C4-2B (cell line): ENCODE results near the gene DNAH6.

Source experiments
- H3K27ac ChIP-seq: fragments of 450-650 bp; 2 replicates; pipeline ENCODE4 v1.5.1; 2017
- ZFX ChIP-seq: fragments of 450-650 bp; IDR thresholded peaks from 2 replicates; pipeline ENCODE4 v1.6.1; 2017
- TF ChIP-seq, protein P1 (sequence below): fragments of 450-650 bp; conservative IDR thresholded peaks from 2 replicates; pipeline ENCODE4 v1.5.1; 2017; ENCODE audit warnings: mild to moderate bottlenecking

DNAH6 gene

DNA sequence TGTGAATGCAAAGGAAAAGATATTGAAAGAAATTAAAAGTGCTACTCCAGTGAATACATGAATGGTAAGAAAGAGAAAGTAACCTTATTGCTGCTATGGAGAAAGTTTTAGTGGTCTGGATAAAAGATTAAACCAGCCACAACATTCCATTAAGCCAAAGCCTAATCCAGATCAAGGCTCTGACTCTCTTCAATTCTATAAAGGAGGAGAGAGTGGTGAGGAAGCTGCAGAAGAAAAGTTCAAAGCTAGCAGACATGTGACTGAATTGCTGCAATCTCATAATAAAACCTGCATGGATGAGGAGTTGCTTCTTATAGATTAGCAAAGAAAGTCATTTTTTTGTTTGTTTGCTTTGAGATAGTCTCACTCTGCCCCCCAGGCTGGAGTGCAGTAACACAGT lies 130.2 kb downstream of the DNAH6 start:
- TF ChIP-seq ZFX, result no peak
- TF ChIP-seq, protein P1, sequence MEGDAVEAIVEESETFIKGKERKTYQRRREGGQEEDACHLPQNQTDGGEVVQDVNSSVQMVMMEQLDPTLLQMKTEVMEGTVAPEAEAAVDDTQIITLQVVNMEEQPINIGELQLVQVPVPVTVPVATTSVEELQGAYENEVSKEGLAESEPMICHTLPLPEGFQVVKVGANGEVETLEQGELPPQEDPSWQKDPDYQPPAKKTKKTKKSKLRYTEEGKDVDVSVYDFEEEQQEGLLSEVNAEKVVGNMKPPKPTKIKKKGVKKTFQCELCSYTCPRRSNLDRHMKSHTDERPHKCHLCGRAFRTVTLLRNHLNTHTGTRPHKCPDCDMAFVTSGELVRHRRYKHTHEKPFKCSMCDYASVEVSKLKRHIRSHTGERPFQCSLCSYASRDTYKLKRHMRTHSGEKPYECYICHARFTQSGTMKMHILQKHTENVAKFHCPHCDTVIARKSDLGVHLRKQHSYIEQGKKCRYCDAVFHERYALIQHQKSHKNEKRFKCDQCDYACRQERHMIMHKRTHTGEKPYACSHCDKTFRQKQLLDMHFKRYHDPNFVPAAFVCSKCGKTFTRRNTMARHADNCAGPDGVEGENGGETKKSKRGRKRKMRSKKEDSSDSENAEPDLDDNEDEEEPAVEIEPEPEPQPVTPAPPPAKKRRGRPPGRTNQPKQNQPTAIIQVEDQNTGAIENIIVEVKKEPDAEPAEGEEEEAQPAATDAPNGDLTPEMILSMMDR, result no peak
- H3K27ac ChIP-seq, result no peak overlapping the region

GRCh38 chr2:84647267-84647666 lies 131.0 kb downstream of the DNAH6 start:
- no peak overlapping the region for H3K27ac ChIP-seq
- TF ChIP-seq ZFX, result no peak
- TF ChIP-seq, protein P1, result no peak

DNA sequence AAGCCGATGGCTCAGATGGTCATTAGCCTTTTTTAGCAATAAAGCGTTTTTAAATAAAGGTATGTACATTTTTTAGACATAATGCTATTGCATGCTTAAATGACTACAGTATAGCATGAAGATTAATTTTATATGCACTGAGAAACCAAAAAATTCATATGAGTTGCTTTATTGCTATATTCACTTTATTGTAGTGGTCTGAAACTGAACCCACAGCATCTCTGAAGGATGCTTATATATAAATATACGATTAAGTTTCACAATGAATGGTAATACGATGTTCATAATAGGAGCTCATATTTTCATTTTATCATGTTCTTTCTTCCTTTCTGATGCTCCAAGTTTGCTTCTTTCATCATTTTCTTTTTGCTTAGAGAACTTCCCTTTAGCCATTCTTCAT lies 132.8 kb downstream of the DNAH6 start:
- H3K27ac ChIP-seq, result no peak overlapping the region
- no peak for TF ChIP-seq ZFX
- TF ChIP-seq, protein P1, result no peak

- H3K27ac ChIP-seq, result no peak overlapping the region
- no peak for TF ChIP-seq ZFX
- TF ChIP-seq, protein P1, result no peak
Measured at GRCh38 chr2:84649487-84650142, 133.3 kb downstream of the DNAH6 start.

DNA sequence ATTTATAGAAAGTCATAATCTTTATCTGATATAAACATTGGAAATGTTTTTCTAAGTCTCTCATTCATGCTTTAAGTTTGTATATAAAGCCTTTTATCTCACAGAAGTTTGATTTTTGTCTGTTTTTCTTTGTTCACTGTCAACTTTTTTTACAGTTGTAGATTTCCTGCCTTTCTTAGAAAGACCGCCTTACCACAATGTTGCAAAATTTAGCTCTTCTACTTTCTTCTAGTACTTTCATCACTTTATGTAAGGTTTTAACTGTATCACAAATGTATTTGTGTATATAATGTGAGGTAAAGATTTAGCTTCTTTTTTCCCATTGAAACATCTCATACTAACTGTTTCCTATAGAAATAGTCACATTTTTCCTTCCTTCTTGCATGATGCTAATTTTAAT lies 136.1 kb downstream of the DNAH6 start:
- H3K27ac ChIP-seq, result no peak overlapping the region
- TF ChIP-seq ZFX, result no peak
- TF ChIP-seq, protein P1, result no peak

- no peak overlapping the region for H3K27ac ChIP-seq
- TF ChIP-seq, protein P1, result peak; percentile 20
- no peak for TF ChIP-seq ZFX
Measured at GRCh38 chr2:84653302-84653701, 137.0 kb downstream of the DNAH6 start.

DNA sequence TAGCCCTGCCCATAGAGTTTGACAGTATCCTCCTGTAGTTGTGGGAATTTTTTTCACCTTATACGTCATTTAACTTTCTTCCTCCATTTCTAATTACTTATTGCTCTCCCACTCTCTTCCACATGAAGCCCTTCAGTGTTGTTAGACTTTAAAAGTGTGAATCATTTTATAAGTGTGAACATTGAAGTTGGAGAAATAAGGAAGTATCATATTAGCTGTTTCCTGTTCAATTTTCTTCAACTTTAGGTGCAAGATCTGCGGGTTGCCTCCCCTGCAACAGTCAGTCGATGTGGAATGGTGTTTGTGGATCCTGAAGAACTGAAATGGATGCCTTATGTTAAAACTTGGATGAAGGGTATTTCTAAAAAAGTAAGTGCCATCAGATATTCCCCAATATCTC lies 138.1 kb downstream of the DNAH6 start:
- H3K27ac ChIP-seq, result no peak overlapping the region
- TF ChIP-seq, protein P1, result no peak
- no peak for TF ChIP-seq ZFX
